Gastroesophageal sphincter (tissue), 4 donors: ENCODE data around the gene MACROD2. TPM values are rescaled to one million over a fixed set of nuclear protein-coding genes. Genes with fewer than 3 reads are reported as not detected.

ENCODE experiments used
- ATAC-seq: fragments of 150-250 bp; one replicate; pipeline ENCODE4 v1.9.1; 2016; ENCODE audit warnings: mild to moderate bottlenecking, moderate library complexity
- H3K27ac ChIP-seq, 4 donors: fragments of 200-600 bp; sonication (generic) in 3 of 4; 1 replicate in 3 of 4; 2 replicates in 1 of 4; pipeline ENCODE4 v1.5.1; 2016 to 2019
- H3K27me3 ChIP-seq: fragments of 200-600 bp; sonication (generic); one replicate; pipeline ENCODE4 v1.5.1; 2019
- H3K36me3 ChIP-seq, 2 donors: fragments of 200-600 bp; sonication (generic); one replicate each; pipeline ENCODE4 v1.5.1; 2019; ENCODE audit warnings: control low read depth in 1 of 2
- H3K4me1 ChIP-seq, 3 donors: fragments of 200-600 bp; sonication (generic); 1 replicate in 2 of 3; 2 replicates in 1 of 3; pipeline ENCODE4 v1.5.1; 2016 to 2019; ENCODE audit warnings: control low read depth in 2 of 3
- H3K4me3 ChIP-seq, 2 donors: fragments of 200-600 bp; sonication (generic); one replicate each; pipeline ENCODE4 v1.5.1; 2019; ENCODE audit warnings: mild to moderate bottlenecking in 1 of 2, moderate library complexity in 1 of 2
- H3K9me3 ChIP-seq, 3 donors: fragments of 200-600 bp; sonication (generic); one replicate each; pipeline ENCODE4 v1.5.1; 2017 to 2019; ENCODE audit warnings: control low read depth in 2 of 3
- CTCF ChIP-seq, 4 experiments: fragments of 200-600 bp in 2 of 4; fragments of 450-650 bp in 2 of 4; sonication (generic) in 1 of 4; IDR thresholded peaks; one replicate each; pipeline ENCODE4 v1.5.1; 2017 to 2019; ENCODE audit warnings: antibody characterized with exemption in 4 of 4, mild to moderate bottlenecking in 2 of 4, moderate library complexity in 2 of 4
- EP300 ChIP-seq: sonication (generic); formaldehyde crosslinking; IDR thresholded peaks from one replicate; pipeline ENCODE4 v1.6.1; 2017; ENCODE audit warnings: antibody characterized with exemption, mild to moderate bottlenecking
- POLR2A ChIP-seq, 2 donors: fragments of 450-650 bp; IDR thresholded peaks; one replicate each; pipeline ENCODE4 v1.6.1; 2017; ENCODE audit warnings: antibody characterized with exemption in 2 of 2, mild to moderate bottlenecking in 2 of 2, moderate library complexity in 1 of 2
- POLR2AphosphoS5 ChIP-seq: sonication (generic); formaldehyde crosslinking; IDR thresholded peaks from one replicate; pipeline ENCODE4 v1.6.1; 2017; ENCODE audit warnings: antibody characterized with exemption
- WGBS, 2 donors: methylation state at CpG; one replicate each; pipeline ENCODE4 v1.1.5; 2018; ENCODE audit warnings: low coverage in 1 of 2; 5-methylcytosine and 5-hydroxymethylcytosine counted together
- total RNA-seq, 4 donors: library from RNA; depleted of rRNA; stranded (reverse); fragments of >200 nt; gene quantifications; one replicate each; pipeline ENCODE4 v1.1.0, GENCODE V29; 2016

The MACROD2 gene
- total RNA-seq, 4 donors from 2014 or later, result 4.0 to 12.1 (median 7.4) TPM

- Histone ChIP-seq H3K4me1 (peaks cover 0 to 14% (median 5%) of the 10 kb centered on the region in 3 donors), H3K36me3 (no peaks in the 10 kb centered on the region), H3K9me3 (no peaks in the 10 kb centered on the region), H3K4me3 (no peak overlapping the region), H3K27me3 (no peaks in the 10 kb centered on the region), H3K27ac (peak overlapping the region in 1 of 4 donors; percentile 24)
- no peak for ATAC-seq
- TF ChIP-seq POLR2AphosphoS5, result peak; percentile 9
- no peak for TF ChIP-seq EP300
- WGBS, 2 donors, result 44 to 53% methylated on average over 4 to 5 of the region's 5 CpGs
Observed at GRCh38 chr20:15637546-15637945, 1642.2 kb downstream of the MACROD2 start.

- Histone ChIP-seq H3K4me1 (peaks cover 0 to 14% (median 5%) of the 10 kb centered on the region in 3 donors), H3K27me3 (no peaks in the 10 kb centered on the region), H3K4me3 (no peak overlapping the region), H3K9me3 (no peaks in the 10 kb centered on the region), H3K27ac (peak overlapping the region in 1 of 4 donors; percentile 24), H3K36me3 (no peaks in the 10 kb centered on the region)
- 29 to 32% methylated on average over 5 of the region's 5 CpGs for WGBS, 2 donors
- ATAC-seq, result peak; percentile 46
- TF ChIP-seq POLR2AphosphoS5 (no peak), EP300 (no peak), POLR2A (IDR thresholded peaks at IDR 0.05) (no peak), CTCF (IDR thresholded peaks at IDR 0.05) (no peak)
Observed at GRCh38 chr20:15637950-15638754, 1642.8 kb downstream of the MACROD2 start.

DNA sequence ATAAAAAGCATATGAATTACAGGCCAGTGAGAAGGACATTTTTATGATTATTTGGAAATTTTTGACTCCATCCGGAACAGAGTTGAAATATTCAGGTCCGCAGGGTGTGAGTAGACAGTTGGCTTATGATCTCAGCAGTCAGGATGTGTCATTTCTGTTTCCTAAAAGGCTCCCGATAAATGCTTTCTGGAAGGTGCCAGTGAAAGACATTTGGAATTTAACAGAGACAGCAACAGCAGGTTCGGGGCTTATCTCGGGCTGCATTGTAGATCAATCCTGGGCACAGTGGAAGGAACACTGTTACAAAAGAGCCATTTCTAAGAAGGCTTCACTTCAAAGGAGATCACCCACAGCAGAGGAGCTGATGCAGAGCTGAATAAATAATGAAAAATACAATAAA, 1643.5 kb downstream of the MACROD2 start:
- Histone ChIP-seq H3K4me3 (no peak overlapping the region), H3K4me1 (peaks cover 0 to 14% (median 5%) of the 10 kb centered on the region in 3 donors), H3K36me3 (no peaks in the 10 kb centered on the region), H3K27ac (no peak overlapping the region), H3K27me3 (no peaks in the 10 kb centered on the region), H3K9me3 (no peaks in the 10 kb centered on the region)
- 70 to 82% methylated on average over 4 to 5 of the region's 5 CpGs for WGBS, 2 donors
- no peak for ATAC-seq
- no peak for TF ChIP-seq EP300
- no peak for TF ChIP-seq POLR2A (IDR thresholded peaks at IDR 0.05)
- TF ChIP-seq CTCF (IDR thresholded peaks at IDR 0.05), result no peak
- no peak for TF ChIP-seq POLR2AphosphoS5

GRCh38 chr20:15639839-15640238, 1644.5 kb downstream of the MACROD2 start:
- peaks cover 0 to 14% (median 5%) of the 10 kb centered on the region in 3 donors for H3K4me1 ChIP-seq
- no peaks in the 10 kb centered on the region for H3K27me3 ChIP-seq
- no peaks in the 10 kb centered on the region for H3K9me3 ChIP-seq
- H3K27ac ChIP-seq, result no peak overlapping the region
- ATAC-seq, result no peak
- no peak overlapping the region for H3K4me3 ChIP-seq
- H3K36me3 ChIP-seq, result no peaks in the 10 kb centered on the region
- no peak for TF ChIP-seq EP300
- no peak for TF ChIP-seq POLR2AphosphoS5
- no peak for TF ChIP-seq CTCF (IDR thresholded peaks at IDR 0.05)
- TF ChIP-seq POLR2A (IDR thresholded peaks at IDR 0.05), result no peak
- WGBS, 2 donors, result 88 to 94% methylated on average over 1 of the region's 1 CpG

DNA sequence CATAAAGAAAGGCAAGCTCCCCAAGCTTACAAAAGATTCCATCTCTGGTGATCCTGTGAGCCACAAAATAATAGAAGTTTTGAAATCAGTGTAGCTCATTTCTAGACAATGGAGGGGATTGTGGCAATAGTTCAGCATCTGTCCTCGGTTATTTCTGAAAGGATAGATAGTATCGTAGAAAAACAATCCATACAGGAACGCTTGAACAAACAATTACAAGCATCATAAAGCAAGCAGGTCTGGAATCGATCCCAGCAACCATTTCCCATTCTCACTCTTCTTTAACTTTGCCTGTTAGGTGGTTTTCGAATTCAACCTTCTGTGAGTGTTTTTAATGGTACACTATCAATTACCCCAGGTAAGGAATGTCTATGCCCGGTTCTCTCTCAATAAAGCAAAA, 1646.8 kb downstream of the MACROD2 start:
- Histone ChIP-seq H3K36me3 (no peaks in the 10 kb centered on the region), H3K4me1 (peaks cover 0 to 14% (median 5%) of the 10 kb centered on the region in 3 donors), H3K4me3 (no peak overlapping the region), H3K9me3 (no peaks in the 10 kb centered on the region), H3K27me3 (no peaks in the 10 kb centered on the region), H3K27ac (no peak overlapping the region)
- no peak for TF ChIP-seq CTCF (IDR thresholded peaks at IDR 0.05)
- TF ChIP-seq POLR2AphosphoS5, result no peak
- TF ChIP-seq EP300, result no peak
- TF ChIP-seq POLR2A (IDR thresholded peaks at IDR 0.05), result no peak
- ATAC-seq, result no peak
- 84 to 85% methylated on average over 6 of the region's 6 CpGs for WGBS, 2 donors
